GM12878 (cell line): Measurements from ENCODE around the gene BORCS6. TPM values are rescaled to one million over a fixed set of nuclear protein-coding genes. Genes with fewer than 3 reads are reported as not detected.

Experiments used
- ATAC-seq: fragments of 200-7000 bp; cut with Tn5 transposase; 3 replicates; pipeline ENCODE4 v1.9.1; 2020; ENCODE audit warnings: mild to moderate bottlenecking, moderate library complexity
- BruUV-seq: library from RNA; stranded (reverse); fragments of 400-500 nt; replicated peaks from 2 replicates; lab custom pipeline; 2021; lab: Mats Ljungman, UMichigan
- CTCF ChIA-PET: fragments of 300-600 bp; sonication (Branson Sonifier 250); formaldehyde crosslinking; extraction: SDS; loops from one replicate; lab custom pipeline; 2021; ENCODE audit warnings: inconsistent platforms; lab: Yijun Ruan, JAX
- POLR2A ChIA-PET: fragments of 350-600 bp; formaldehyde crosslinking; extraction: SDS; loops from one replicate; lab custom pipeline; 2021; ENCODE audit warnings: inconsistent platforms; lab: Charles Lee
- RAD21 ChIA-PET: fragments of 300-600 bp; sonication (Branson Sonifier 250); formaldehyde crosslinking; loops from one replicate; lab custom pipeline; 2023; ENCODE audit warnings: antibody characterized with exemption; ENCODE audit not compliant: unreplicated experiment; lab: Charles Lee
- SMC1A ChIA-PET: fragments of 300-600 bp; sonication (Branson Sonifier 250); formaldehyde crosslinking; loops from one replicate; lab custom pipeline; 2023; ENCODE audit not compliant: unreplicated experiment, uncharacterized antibody; lab: Charles Lee
- DNase-seq: peaks from one replicate; pipeline ENCODE4 v3.0.0-alpha.2; 2011; ENCODE audit warnings: low read depth, low spot score
- FAIRE-seq: peaks from 3 replicates; lab custom pipeline; 2011; peaks lifted over from hg19 to GRCh38; lab: Jason Lieb, UNC
- H2AFZ ChIP-seq: 2 replicates; pipeline ENCODE4 v1.6.0; 2011; ENCODE audit warnings: low read depth, low read length, control low read depth; ENCODE audit not compliant: control insufficient read depth
- H3K27ac ChIP-seq: 2 replicates; pipeline ENCODE4 v1.5.1; 2011; ENCODE audit warnings: control low read depth; ENCODE audit not compliant: control insufficient read depth, insufficient read depth
- H3K27me3 ChIP-seq, 2 experiments: replicated peaks in 1 of 2; 2 replicates each; pipeline versions ENCODE4 v1.6.0 to v1.6.1; 2011; ENCODE audit warnings: low read length in 1 of 2; ENCODE audit not compliant: control insufficient read depth in 2 of 2, insufficient read depth in 2 of 2
- H3K36me3 ChIP-seq, 2 experiments: 2 replicates each; pipeline ENCODE4 v1.5.1; 2011; ENCODE audit warnings: low read length in 1 of 2; ENCODE audit not compliant: control insufficient read depth in 2 of 2, insufficient read depth in 2 of 2
- H3K4me1 ChIP-seq: 2 replicates; pipeline ENCODE4 v1.6.1; 2011; ENCODE audit warnings: mild to moderate bottlenecking, low read length, moderate library complexity, mixed read lengths; ENCODE audit not compliant: control insufficient read depth, insufficient read depth
- H3K4me2 ChIP-seq: 2 replicates; pipeline ENCODE4 v1.6.0; 2011; ENCODE audit warnings: control low read depth; ENCODE audit not compliant: control insufficient read depth, insufficient read depth
- H3K4me3 ChIP-seq: fragments of 200-600 bp; sonication (generic); 2 replicates; pipeline ENCODE4 v1.5.1; 2016
- H3K79me2 ChIP-seq: 2 replicates; pipeline ENCODE4 v1.6.0; 2011; ENCODE audit warnings: low read length; ENCODE audit not compliant: control insufficient read depth, insufficient read depth
- H3K9ac ChIP-seq: 2 replicates; pipeline ENCODE4 v1.8.0; 2011; ENCODE audit warnings: low read length, control low read depth, mixed read lengths; ENCODE audit not compliant: control insufficient read depth, insufficient read depth
- H3K9me3 ChIP-seq: replicated peaks from 3 replicates; pipeline ENCODE4 v1.5.1; 2011; ENCODE audit warnings: mild to moderate bottlenecking, low read length; ENCODE audit not compliant: control insufficient read depth, insufficient read depth
- H4K20me1 ChIP-seq: 2 replicates; pipeline ENCODE4 v1.6.0; 2011; ENCODE audit not compliant: control insufficient read depth, insufficient read depth
- BHLHE40 ChIP-seq, 2 experiments: fragments of 450-650 bp in 1 of 2; IDR thresholded peaks; 2 replicates each; pipeline ENCODE4 v1.6.1; 2011 to 2017; ENCODE audit warnings: low read depth in 2 of 2, borderline replicate concordance in 1 of 2, improper control_type of control experiment in 1 of 2, low read length in 1 of 2, mild to moderate bottlenecking in 1 of 2
- FOXM1 ChIP-seq: IDR thresholded peaks from 2 replicates; pipeline ENCODE4 v1.6.1; 2012; ENCODE audit warnings: low read depth, mild to moderate bottlenecking, inconsistent platforms, low read length, moderate library complexity
- GATAD2B ChIP-seq: fragments of 450-650 bp; conservative IDR thresholded peaks from 2 replicates; pipeline ENCODE4 v1.6.1; 2017; ENCODE audit warnings: low read depth, mild to moderate bottlenecking, moderate library complexity
- HDAC2 ChIP-seq: fragments of 200-600 bp; sonication (generic); IDR thresholded peaks from 2 replicates; pipeline ENCODE4 v1.6.1; 2017
- PKNOX1 ChIP-seq: fragments of 450-650 bp; IDR thresholded peaks from 2 replicates; pipeline ENCODE4 v1.6.1; 2016; ENCODE audit warnings: mild to moderate bottlenecking
- PRDM15 ChIP-seq: fragments of 450-650 bp; formaldehyde crosslinking; IDR thresholded peaks from 2 replicates; pipeline ENCODE4 v1.4.0; 2020; ENCODE audit warnings: mild to moderate bottlenecking, moderate library complexity
- RCOR1 ChIP-seq: conservative IDR thresholded peaks from 2 replicates; pipeline ENCODE4 v1.6.1; 2012; ENCODE audit warnings: low read depth, low read length, improper control_type of control experiment
- SMC3 ChIP-seq: IDR thresholded peaks from 2 replicates; pipeline ENCODE4 v1.6.1; 2011; ENCODE audit warnings: low read length, improper control_type of control experiment, borderline replicate concordance
- STAT3 ChIP-seq: IDR thresholded peaks from 2 replicates; pipeline ENCODE4 v1.6.1; 2011; ENCODE audit warnings: low read depth, low read length, improper control_type of control experiment
- SUPT20H ChIP-seq: IDR thresholded peaks from 2 replicates; pipeline ENCODE4 v1.6.1; 2011; ENCODE audit warnings: low read depth, mild to moderate bottlenecking, low read length, moderate library complexity, borderline replicate concordance; ENCODE audit not compliant: control insufficient read depth
- SUZ12 ChIP-seq: fragments of 200-600 bp; sonication (generic); IDR thresholded peaks from one replicate; pipeline ENCODE4 v1.6.1; 2018; ENCODE audit warnings: antibody characterized with exemption, mild to moderate bottlenecking; ENCODE audit not compliant: unreplicated experiment
- WRNIP1 ChIP-seq: IDR thresholded peaks from 2 replicates; pipeline ENCODE4 v1.6.1; 2011; ENCODE audit warnings: low read depth, low read length, improper control_type of control experiment, borderline replicate concordance
- ZBED1 ChIP-seq: IDR thresholded peaks from 2 replicates; pipeline ENCODE4 v1.6.1; 2016; ENCODE audit warnings: borderline replicate concordance
- ZBTB4 ChIP-seq: fragments of 450-650 bp; formaldehyde crosslinking; IDR thresholded peaks from 2 replicates; pipeline ENCODE4 v1.4.0; 2022; ENCODE audit warnings: mild to moderate bottlenecking, moderate library complexity
- ZNF207 ChIP-seq: fragments of 450-650 bp; IDR thresholded peaks from 2 replicates; pipeline ENCODE4 v1.6.1; 2014; ENCODE audit warnings: antibody characterized with exemption, mild to moderate bottlenecking, borderline replicate concordance
- WGBS: methylation state at CpG from one replicate; pipeline ENCODE4 v1.1.6; 2016; ENCODE audit warnings: low lambda C conversion rate; ENCODE audit not compliant: insufficient replicate concordance, insufficient coverage; ENCODE audit errors: missing lambda C conversion rate; 5-methylcytosine and 5-hydroxymethylcytosine counted together
- in situ Hi-C: fragments of 300-500 bp; cut with MboI; formaldehyde crosslinking; loops from 9 replicates; pipeline ENCODE4 v1.14.3; 2018; ENCODE audit warnings: mixed read lengths
- intact Hi-C: fragments of 100-400 bp; cut with micrococcal nuclease; formaldehyde crosslinking; loops from one replicate; pipeline ENCODE4 v1.14.2; 2022; ENCODE audit not compliant: unreplicated experiment
- polyA plus RNA-seq, 11 experiments: library from polyadenylated mRNA; depleted of rRNA in 4 of 11; unstranded in 6 of 11; stranded (reverse) in 5 of 11; fragments of >200 nt; fragmentation: Nextera tagmentation in 4 of 11; fragmentation: Illumina TruSeq in 1 of 11; extraction: Ambion mirVana in 4 of 11; extraction: Trizol in 1 of 11; gene quantifications; 1 replicate in 1 of 11; 2 replicates in 10 of 11; pipeline versions ENCODE4 v1.2.1 to v1.2.3, GENCODE V29; 2011 to 2016; ENCODE audit warnings: inconsistent platforms in 2 of 11, missing spikeins in 2 of 11, low read depth in 1 of 11
- total RNA-seq, 4 experiments: library from RNA; depleted of rRNA in 3 of 4; stranded (reverse); fragments of >200 nt in 3 of 4; fragmentation: Illumina TruSeq in 1 of 4; extraction: Trizol in 1 of 4; gene quantifications; 2 replicates each; pipeline versions ENCODE4 v1.2.1 to v1.2.3, GENCODE V29; 2013 to 2021

The BORCS6 gene
- total and polyA plus RNA-seq, 10 of the 15 experiments (the other 5 are each of a cell fraction or from before 2014, with no cell fraction given): 0.37 to 14.1 (median 6.7) TPM

- intact Hi-C loops (no loop called here), in situ Hi-C loops (no loop called here)
- BruUV-seq: TSS peak; percentile 36
- Histone ChIP-seq H3K27me3 (no peaks in the 10 kb centered on the region), H3K79me2 (no peaks in the 10 kb centered on the region), H3K9me3 (no peaks in the 10 kb centered on the region), H3K36me3 (peaks cover 24 to 31% of the 10 kb centered on the region in 2 experiments), H3K4me3 (no peak overlapping the region), H4K20me1 (0 out of 2 replicates have a peak, but pooled peaks cover 2% of the 10 kb centered on the region), H3K9ac (no peak overlapping the region), H2AFZ (no peak overlapping the region), H3K27ac (no peak overlapping the region), H3K4me2 (no peak overlapping the region), H3K4me1 (no peaks in the 10 kb centered on the region)
- ATAC-seq (no peak), FAIRE-seq (no peak), DNase-seq (no peak)
- RAD21 ChIA-PET: interaction anchor here (1.3 kb wide), 1 partner anchor 10 kb away, joined by 4 read pairs; the partner anchor contains the start of gene CTC1
- CTCF ChIA-PET: interaction anchor here (0.6 to 1.1 kb wide), 3 partner anchors 9 to 1272 kb away, joined by 3 to 4 read pairs (median 3); no protein-coding TSS in a partner anchor
- POLR2A ChIA-PET: interaction anchor here (1.2 to 1.7 kb wide), 2 partner anchors 13 to 16 kb away, joined by 5 read pairs; no protein-coding TSS in a partner anchor
- WGBS: 93% methylated on average over 4 of the region's 4 CpGs
- SMC1A ChIA-PET: interaction anchor here (0.5 to 2.5 kb wide), 3 partner anchors 9 to 62 kb away, joined by 3 to 10 read pairs (median 4); partner anchors contain the start of genes CTC1 and TMEM107
- no peak for TF ChIP-seq STAT3
- no peak for TF ChIP-seq FOXM1
- no peak for TF ChIP-seq PKNOX1
- TF ChIP-seq WRNIP1: no peak
- no peak for TF ChIP-seq HDAC2
- TF ChIP-seq ZNF207: no peak
- no peak for TF ChIP-seq ZBTB4 (CRISPR knock-in tag)
- no peak for TF ChIP-seq GATAD2B
- TF ChIP-seq SMC3: no peak
- TF ChIP-seq BHLHE40 (IDR thresholded peaks at IDR 0.05; ENCODE audit: borderline replicate concordance in 1 of 2, low read depth in 2 of 2, low read length in 1 of 2): no peak
- no peak for TF ChIP-seq SUZ12
- TF ChIP-seq PRDM15: no peak
- TF ChIP-seq ZBED1: no peak
- no peak for TF ChIP-seq RCOR1
- TF ChIP-seq SUPT20H: no peak
These were observed 47.9 kb upstream of the BORCS6 start for GRCh38 chr17:8237886-8238285.
